Prostate gland (tissue), 2 donors: Measurements from ENCODE around the gene SAMD8.

Experiments
- POLR2AphosphoS5 ChIP-seq: sonication (generic); formaldehyde crosslinking; IDR thresholded peaks from one replicate; pipeline ENCODE4 v1.6.1; 2017; ENCODE audit warnings: antibody characterized with exemption
- TF ChIP-seq, protein P1 (sequence below), 4 experiments: fragments of 200-600 bp in 2 of 4; fragments of 450-650 bp in 2 of 4; sonication (generic) in 2 of 4; IDR thresholded peaks; 1 replicate in 3 of 4; 2 replicates in 1 of 4; pipeline ENCODE4 v1.5.1; 2016 to 2019; ENCODE audit warnings: antibody characterized with exemption in 4 of 4, mild to moderate bottlenecking in 2 of 4, moderate library complexity in 2 of 4

DNA sequence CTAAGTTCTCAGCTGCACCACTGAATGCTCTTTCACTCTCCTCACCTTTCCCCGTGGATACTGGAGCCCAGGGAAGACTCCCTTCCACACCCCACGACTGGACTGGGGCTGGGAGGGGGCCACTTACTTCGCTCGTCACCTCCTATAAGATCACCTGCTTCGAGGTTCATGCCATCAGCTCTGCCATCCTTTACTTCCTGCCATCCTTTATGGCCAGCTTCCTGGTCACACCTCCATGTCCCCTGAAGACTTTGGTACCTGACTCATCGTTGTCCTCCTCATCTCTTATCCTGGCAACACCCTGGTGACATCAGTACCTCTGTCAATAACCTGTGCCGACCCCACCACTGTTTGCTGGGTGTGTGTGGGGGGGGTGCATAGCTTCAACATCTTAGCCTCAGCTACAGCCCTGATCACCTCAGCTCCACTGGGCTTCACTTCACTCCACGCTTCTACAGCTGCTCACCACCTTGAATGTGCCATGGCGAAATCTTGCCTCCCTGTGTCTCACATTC, 90.4 kb downstream of the SAMD8 start:
- TF ChIP-seq, protein P1, sequence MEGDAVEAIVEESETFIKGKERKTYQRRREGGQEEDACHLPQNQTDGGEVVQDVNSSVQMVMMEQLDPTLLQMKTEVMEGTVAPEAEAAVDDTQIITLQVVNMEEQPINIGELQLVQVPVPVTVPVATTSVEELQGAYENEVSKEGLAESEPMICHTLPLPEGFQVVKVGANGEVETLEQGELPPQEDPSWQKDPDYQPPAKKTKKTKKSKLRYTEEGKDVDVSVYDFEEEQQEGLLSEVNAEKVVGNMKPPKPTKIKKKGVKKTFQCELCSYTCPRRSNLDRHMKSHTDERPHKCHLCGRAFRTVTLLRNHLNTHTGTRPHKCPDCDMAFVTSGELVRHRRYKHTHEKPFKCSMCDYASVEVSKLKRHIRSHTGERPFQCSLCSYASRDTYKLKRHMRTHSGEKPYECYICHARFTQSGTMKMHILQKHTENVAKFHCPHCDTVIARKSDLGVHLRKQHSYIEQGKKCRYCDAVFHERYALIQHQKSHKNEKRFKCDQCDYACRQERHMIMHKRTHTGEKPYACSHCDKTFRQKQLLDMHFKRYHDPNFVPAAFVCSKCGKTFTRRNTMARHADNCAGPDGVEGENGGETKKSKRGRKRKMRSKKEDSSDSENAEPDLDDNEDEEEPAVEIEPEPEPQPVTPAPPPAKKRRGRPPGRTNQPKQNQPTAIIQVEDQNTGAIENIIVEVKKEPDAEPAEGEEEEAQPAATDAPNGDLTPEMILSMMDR (IDR thresholded peaks at IDR 0.05), result no peak
- TF ChIP-seq POLR2AphosphoS5, result no peak
